Suprapubic skin (tissue), 4 donors: ENCODE measurements around the gene TEX26.

Experiments used
- CTCF ChIP-seq, 2 donors: fragments of 200-600 bp in 1 of 2; fragments of 450-650 bp in 1 of 2; sonication (generic) in 1 of 2; IDR thresholded peaks; one replicate each; pipeline ENCODE4 v1.5.1; 2016 to 2019; ENCODE audit warnings: antibody characterized with exemption in 2 of 2, mild to moderate bottlenecking in 1 of 2, moderate library complexity in 1 of 2
- POLR2A ChIP-seq, 2 donors: fragments of 450-650 bp; IDR thresholded peaks; one replicate each; pipeline ENCODE4 v1.6.1; 2017; ENCODE audit warnings: antibody characterized with exemption in 2 of 2, mild to moderate bottlenecking in 2 of 2, moderate library complexity in 2 of 2
- POLR2AphosphoS5 ChIP-seq, 3 donors: sonication (generic); formaldehyde crosslinking; IDR thresholded peaks; one replicate each; pipeline ENCODE4 v1.6.1; 2017; ENCODE audit warnings: antibody characterized with exemption in 3 of 3

- TF ChIP-seq POLR2A (IDR thresholded peaks at IDR 0.05) (no peak), CTCF (IDR thresholded peaks at IDR 0.05) (no peak), POLR2AphosphoS5 (IDR thresholded peaks at IDR 0.05) (no peak)
Observed at GRCh38 chr13:30936971-30937370, 4.5 kb downstream of the TEX26 start.
